ENCODE results near the gene PIM1. TPM values are rescaled to one million over a fixed set of nuclear protein-coding genes. Genes with fewer than 3 reads are reported as not detected.
A peak's percentile ranks its signal among the peaks of the same experiment; 100 is the strongest.

PIM1 gene
- polyA plus RNA-seq, 1 of the 3 experiments (the other 2 are of a cell fraction), result 33.9 TPM

- no peaks in the 10 kb centered on the region for H3K27me3 ChIP-seq (ENCODE audit: insufficient read depth)
- H3K9ac ChIP-seq, result no peak overlapping the region
- H4K20me1 ChIP-seq (ENCODE audit: insufficient read depth), result no peaks in the 10 kb centered on the region
- no peak overlapping the region for H3K27ac ChIP-seq (ENCODE audit: low read depth in 2 of 2, low read length in 1 of 2)
- H3K4me1 ChIP-seq (ENCODE audit: control insufficient read depth in 1 of 2, insufficient read depth in 2 of 2, low read depth in 1 of 2, low read length in 1 of 2), result peaks cover 0 to 2% of the 10 kb centered on the region in 2 experiments; a peak in 1 of 4 replicates
- H3K4me3 ChIP-seq (ENCODE audit: low read depth in 2 of 2, low read length in 1 of 2), result no peak overlapping the region; a peak in 1 of 4 replicates
- H3K79me2 ChIP-seq (ENCODE audit: insufficient read depth), result no peaks in the 10 kb centered on the region
- no peaks in the 10 kb centered on the region for H3K9me2 ChIP-seq
- 62% methylated on average over 7 of the region's 7 CpGs for WGBS (ENCODE audit: low lambda C conversion rate)
- peak overlapping the region; percentile 65; the same call in 1 of the 2 replicates for H2AFZ ChIP-seq (ENCODE audit: low read depth)
- POLR2A ChIA-PET, result interaction anchor here (0.5 to 1.1 kb wide), 3 partner anchors 11 to 192 kb away, joined by 3 to 4 read pairs (median 4); no protein-coding TSS in a partner anchor
- no peak overlapping the region for H3K4me2 ChIP-seq
- H3F3A ChIP-seq (replicated peaks; ENCODE audit: insufficient read depth), result no peaks in the 10 kb centered on the region
- H3K36me3 ChIP-seq (replicated peaks in 1 of 2; ENCODE audit: control insufficient read depth in 1 of 2, insufficient read depth in 2 of 2, low read length in 1 of 2), result no peaks in the 10 kb centered on the region
- CTCF ChIA-PET, result interaction anchor here (0.6 to 16.3 kb wide), 37 partner anchors 10 to 596 kb away, joined by 3 to 431 read pairs (median 4); partner anchors contain the start of genes C6orf89, PIM1 and PPIL1
- DNase-seq, result peak; percentile 77
- no peaks in the 10 kb centered on the region for H3K9me3 ChIP-seq
- TF ChIP-seq RAD21 (IDR thresholded peaks at IDR 0.05; ENCODE audit: low read length) (peak; percentile 99), EZH2phosphoT487 (IDR thresholded peaks at IDR 0.05; ENCODE audit: borderline replicate concordance, low read depth) (no peak), CTCF (IDR thresholded peaks at IDR 0.05) (peak; percentile 94), CHD2 (IDR thresholded peaks at IDR 0.05; ENCODE audit: low read length, partially characterized antibody) (peak; percentile 56), RCOR1 (IDR thresholded peaks at IDR 0.05; ENCODE audit: low read length) (0 out of 2 replicates have a peak, but pooled peaks have one; percentile 30), PBX3 (IDR thresholded peaks at IDR 0.05) (no peak), SMC3 (IDR thresholded peaks at IDR 0.05; ENCODE audit: low read depth, low read length) (peak; percentile 96), FOXM1 (IDR thresholded peaks at IDR 0.05; ENCODE audit: low read depth) (no peak)
These were observed 40.5 kb downstream of the PIM1 start for GRCh38 chr6:37210313-37210968.

DNA sequence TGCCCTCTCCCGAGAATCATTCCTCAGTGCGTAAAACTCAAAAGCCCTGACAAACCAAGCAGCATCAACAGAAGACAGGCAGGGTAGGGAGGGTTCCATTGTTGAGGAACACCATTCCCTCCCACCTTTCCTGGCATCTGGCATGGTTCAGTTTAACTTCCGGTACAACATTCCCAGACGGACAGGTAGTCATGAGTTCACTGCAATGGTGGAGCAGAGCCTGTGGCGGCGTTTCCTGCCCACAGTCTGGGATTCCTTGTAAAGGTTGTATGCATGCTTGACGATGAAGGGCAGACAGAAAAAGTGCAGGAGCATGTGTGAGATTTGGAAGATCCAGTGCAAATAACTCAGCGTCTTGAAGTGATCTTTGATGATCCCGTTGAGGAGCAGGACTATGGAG is 42.3 kb downstream of the PIM1 start:
- 95% methylated on average over 9 of the region's 9 CpGs for WGBS (ENCODE audit: low lambda C conversion rate)
- CTCF ChIA-PET, result interaction anchor here (2.7 to 16.3 kb wide), 3 partner anchors 41 to 327 kb away, joined by 16 to 431 read pairs (median 68); partner anchors contain the start of genes C6orf89 and PIM1
- no peak for TF ChIP-seq RAD21 (IDR thresholded peaks at IDR 0.05; ENCODE audit: low read length)
- no peak for TF ChIP-seq SMC3 (IDR thresholded peaks at IDR 0.05; ENCODE audit: low read depth, low read length)
- no peak for TF ChIP-seq RFX5 (IDR thresholded peaks at IDR 0.05; ENCODE audit: low read length)
- TF ChIP-seq FOSL2 (IDR thresholded peaks at IDR 0.05; ENCODE audit: borderline replicate concordance, low read depth), result no peak
- no peak for TF ChIP-seq SIN3A (IDR thresholded peaks at IDR 0.05; ENCODE audit: borderline replicate concordance, low read depth, low read length)
- no peak for TF ChIP-seq TCF12 (IDR thresholded peaks at IDR 0.05)
- TF ChIP-seq USF1 (IDR thresholded peaks at IDR 0.05; ENCODE audit: borderline replicate concordance, low read depth), result no peak
- no peak for TF ChIP-seq ELF1 (IDR thresholded peaks at IDR 0.05)
- TF ChIP-seq, protein P1, sequence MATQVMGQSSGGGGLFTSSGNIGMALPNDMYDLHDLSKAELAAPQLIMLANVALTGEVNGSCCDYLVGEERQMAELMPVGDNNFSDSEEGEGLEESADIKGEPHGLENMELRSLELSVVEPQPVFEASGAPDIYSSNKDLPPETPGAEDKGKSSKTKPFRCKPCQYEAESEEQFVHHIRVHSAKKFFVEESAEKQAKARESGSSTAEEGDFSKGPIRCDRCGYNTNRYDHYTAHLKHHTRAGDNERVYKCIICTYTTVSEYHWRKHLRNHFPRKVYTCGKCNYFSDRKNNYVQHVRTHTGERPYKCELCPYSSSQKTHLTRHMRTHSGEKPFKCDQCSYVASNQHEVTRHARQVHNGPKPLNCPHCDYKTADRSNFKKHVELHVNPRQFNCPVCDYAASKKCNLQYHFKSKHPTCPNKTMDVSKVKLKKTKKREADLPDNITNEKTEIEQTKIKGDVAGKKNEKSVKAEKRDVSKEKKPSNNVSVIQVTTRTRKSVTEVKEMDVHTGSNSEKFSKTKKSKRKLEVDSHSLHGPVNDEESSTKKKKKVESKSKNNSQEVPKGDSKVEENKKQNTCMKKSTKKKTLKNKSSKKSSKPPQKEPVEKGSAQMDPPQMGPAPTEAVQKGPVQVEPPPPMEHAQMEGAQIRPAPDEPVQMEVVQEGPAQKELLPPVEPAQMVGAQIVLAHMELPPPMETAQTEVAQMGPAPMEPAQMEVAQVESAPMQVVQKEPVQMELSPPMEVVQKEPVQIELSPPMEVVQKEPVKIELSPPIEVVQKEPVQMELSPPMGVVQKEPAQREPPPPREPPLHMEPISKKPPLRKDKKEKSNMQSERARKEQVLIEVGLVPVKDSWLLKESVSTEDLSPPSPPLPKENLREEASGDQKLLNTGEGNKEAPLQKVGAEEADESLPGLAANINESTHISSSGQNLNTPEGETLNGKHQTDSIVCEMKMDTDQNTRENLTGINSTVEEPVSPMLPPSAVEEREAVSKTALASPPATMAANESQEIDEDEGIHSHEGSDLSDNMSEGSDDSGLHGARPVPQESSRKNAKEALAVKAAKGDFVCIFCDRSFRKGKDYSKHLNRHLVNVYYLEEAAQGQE (IDR thresholded peaks at IDR 0.05; ENCODE audit: low read depth, low read length), result no peak
- no peak for TF ChIP-seq EP300 (IDR thresholded peaks at IDR 0.05; ENCODE audit: borderline replicate concordance in 1 of 2, low read depth in 1 of 2, low read length in 1 of 2)
- no peak for TF ChIP-seq MXI1 (IDR thresholded peaks at IDR 0.05; ENCODE audit: low read depth, low read length)
- no peak for TF ChIP-seq CHD2 (IDR thresholded peaks at IDR 0.05; ENCODE audit: low read length, partially characterized antibody)
- no peak for TF ChIP-seq YY1 (IDR thresholded peaks at IDR 0.05; ENCODE audit: low read depth)
- TF ChIP-seq EZH2phosphoT487 (IDR thresholded peaks at IDR 0.05; ENCODE audit: borderline replicate concordance, low read depth), result no peak
- TF ChIP-seq GATA2 (CRISPR knock-in tag; IDR thresholded peaks at IDR 0.05), result no peak
- no peak for TF ChIP-seq RCOR1 (IDR thresholded peaks at IDR 0.05; ENCODE audit: low read length)

More for the DNA sequence above, 42.3 kb downstream of the PIM1 start:
- POLR2A ChIA-PET, result no interaction called here
- Histone ChIP-seq H3K9me2 (no peaks in the 10 kb centered on the region), H3K9ac (no peak overlapping the region), H3F3A (replicated peaks; ENCODE audit: insufficient read depth) (no peaks in the 10 kb centered on the region), H3K4me1 (ENCODE audit: control insufficient read depth in 1 of 2, insufficient read depth in 2 of 2, low read depth in 1 of 2, low read length in 1 of 2) (peaks cover 0 to 2% of the 10 kb centered on the region in 2 experiments; a peak in 1 of 4 replicates), H3K79me2 (ENCODE audit: insufficient read depth) (no peaks in the 10 kb centered on the region), H3K27ac (ENCODE audit: low read depth in 2 of 2, low read length in 1 of 2) (no peak overlapping the region), H3K27me3 (ENCODE audit: insufficient read depth) (no peaks in the 10 kb centered on the region), H3K4me2 (no peak overlapping the region), H3K4me3 (ENCODE audit: low read depth in 2 of 2, low read length in 1 of 2) (no peak overlapping the region), H4K20me1 (ENCODE audit: insufficient read depth) (no peaks in the 10 kb centered on the region), H3K9me3 (no peaks in the 10 kb centered on the region), H3K36me3 (replicated peaks in 1 of 2; ENCODE audit: control insufficient read depth in 1 of 2, insufficient read depth in 2 of 2, low read length in 1 of 2) (no peaks in the 10 kb centered on the region), H2AFZ (ENCODE audit: low read depth) (no peak overlapping the region)
- no peak for DNase-seq
